ENCODE results near the gene SND1. TPM values are rescaled to one million over a fixed set of nuclear protein-coding genes. Genes with fewer than 3 reads are reported as not detected.

Gene SND1
- total RNA-seq, 1 donor from 2014 or later = 165 TPM

DNA sequence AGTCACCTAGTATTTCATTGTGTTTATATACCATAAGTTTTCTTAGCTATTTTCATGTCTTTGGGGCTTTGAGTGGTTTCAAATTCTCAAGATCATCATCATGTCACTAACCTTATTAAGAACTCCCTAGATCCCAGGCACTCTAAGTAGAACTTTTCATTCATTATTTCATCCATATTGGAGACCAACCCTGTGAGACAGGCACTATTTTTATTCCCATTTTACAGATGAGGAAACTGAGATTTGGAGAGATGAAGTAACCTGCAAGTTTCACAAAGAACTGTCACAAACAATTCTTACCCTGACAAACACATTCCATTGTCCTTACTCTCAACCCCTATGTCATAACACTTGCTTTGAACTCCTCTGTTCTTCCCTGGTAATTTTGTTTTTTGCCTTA is 13.8 kb upstream of the SND1 start:
- no peaks in the 10 kb centered on the region for H3K27me3 Mint-ChIP-seq (ENCODE audit: unreplicated experiment)

DNA sequence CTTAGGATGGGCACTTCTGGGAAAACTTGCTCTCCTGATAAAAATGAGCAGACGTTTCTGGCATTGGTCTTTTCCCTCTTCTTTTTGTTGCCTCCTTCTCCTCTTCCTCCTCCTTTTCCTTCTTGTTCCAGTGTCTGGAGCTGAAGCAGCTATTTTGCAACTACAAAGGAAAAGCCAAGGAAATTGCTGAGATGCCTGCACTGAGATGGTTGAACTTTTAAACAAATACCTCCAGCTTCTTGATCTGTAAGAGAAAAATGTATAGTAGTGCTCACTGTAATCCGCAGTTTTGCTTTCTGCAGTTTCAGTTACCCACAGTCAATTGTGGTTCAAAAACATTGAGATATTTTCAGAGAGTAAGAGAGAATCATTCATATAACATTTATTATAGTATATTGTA is 7.5 kb upstream of the SND1 start:
- Mint-ChIP-seq H3K4me3 (ENCODE audit: unreplicated experiment) (no peak overlapping the region), H3K9me3 (ENCODE audit: unreplicated experiment) (no peaks in the 10 kb centered on the region), H3K4me1 (ENCODE audit: low read depth, unreplicated experiment) (no peaks in the 10 kb centered on the region), H3K27ac (ENCODE audit: unreplicated experiment) (no peak overlapping the region), H3K27me3 (ENCODE audit: unreplicated experiment) (no peaks in the 10 kb centered on the region), H3K36me3 (ENCODE audit: unreplicated experiment) (peaks cover 5% of the 10 kb centered on the region)
- no peak for DNase-seq
- TF ChIP-seq, protein P1, sequence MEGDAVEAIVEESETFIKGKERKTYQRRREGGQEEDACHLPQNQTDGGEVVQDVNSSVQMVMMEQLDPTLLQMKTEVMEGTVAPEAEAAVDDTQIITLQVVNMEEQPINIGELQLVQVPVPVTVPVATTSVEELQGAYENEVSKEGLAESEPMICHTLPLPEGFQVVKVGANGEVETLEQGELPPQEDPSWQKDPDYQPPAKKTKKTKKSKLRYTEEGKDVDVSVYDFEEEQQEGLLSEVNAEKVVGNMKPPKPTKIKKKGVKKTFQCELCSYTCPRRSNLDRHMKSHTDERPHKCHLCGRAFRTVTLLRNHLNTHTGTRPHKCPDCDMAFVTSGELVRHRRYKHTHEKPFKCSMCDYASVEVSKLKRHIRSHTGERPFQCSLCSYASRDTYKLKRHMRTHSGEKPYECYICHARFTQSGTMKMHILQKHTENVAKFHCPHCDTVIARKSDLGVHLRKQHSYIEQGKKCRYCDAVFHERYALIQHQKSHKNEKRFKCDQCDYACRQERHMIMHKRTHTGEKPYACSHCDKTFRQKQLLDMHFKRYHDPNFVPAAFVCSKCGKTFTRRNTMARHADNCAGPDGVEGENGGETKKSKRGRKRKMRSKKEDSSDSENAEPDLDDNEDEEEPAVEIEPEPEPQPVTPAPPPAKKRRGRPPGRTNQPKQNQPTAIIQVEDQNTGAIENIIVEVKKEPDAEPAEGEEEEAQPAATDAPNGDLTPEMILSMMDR (IDR thresholded peaks at IDR 0.05; ENCODE audit: partially characterized antibody, unreplicated experiment) = no peak

More for the DNA sequence above, 13.8 kb upstream of the SND1 start:
- peaks cover 5% of the 10 kb centered on the region for H3K36me3 Mint-ChIP-seq (ENCODE audit: unreplicated experiment)
- no peak for DNase-seq
- no peaks in the 10 kb centered on the region for H3K4me1 Mint-ChIP-seq (ENCODE audit: low read depth, unreplicated experiment)
- no peaks in the 10 kb centered on the region for H3K9me3 Mint-ChIP-seq (ENCODE audit: unreplicated experiment)
- H3K27ac Mint-ChIP-seq (ENCODE audit: unreplicated experiment) = no peak overlapping the region
- H3K4me3 Mint-ChIP-seq (ENCODE audit: unreplicated experiment) = no peak overlapping the region
- TF ChIP-seq, protein P1 (IDR thresholded peaks at IDR 0.05; ENCODE audit: partially characterized antibody, unreplicated experiment) = no peak

DNA sequence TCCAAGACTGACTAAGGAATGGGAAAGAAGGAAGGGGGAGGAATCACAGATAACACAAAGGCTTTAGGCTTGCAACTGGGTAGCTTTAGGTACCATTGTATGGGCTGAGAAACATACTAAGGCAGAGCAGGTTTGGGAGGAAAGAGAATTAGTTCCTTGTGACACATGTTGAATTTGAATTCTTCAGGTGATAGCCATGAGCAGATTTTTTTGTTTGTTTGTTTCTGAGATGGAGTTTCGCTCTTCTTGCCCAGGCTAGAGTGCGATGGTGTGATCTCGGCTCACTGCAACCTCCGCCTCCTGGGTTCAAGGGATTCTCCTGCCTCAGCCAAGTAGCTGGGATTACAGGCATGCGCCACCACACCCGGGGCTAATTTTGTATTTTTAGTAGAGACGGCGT is 4.4 kb upstream of the SND1 start:
- no peak for DNase-seq
- Mint-ChIP-seq H3K9me3 (ENCODE audit: unreplicated experiment) (peaks cover 6% of the 10 kb centered on the region), H3K4me3 (ENCODE audit: unreplicated experiment) (no peak overlapping the region), H3K27ac (ENCODE audit: unreplicated experiment) (no peak overlapping the region), H3K4me1 (ENCODE audit: low read depth, unreplicated experiment) (peaks cover 3% of the 10 kb centered on the region), H3K27me3 (ENCODE audit: unreplicated experiment) (peaks cover 1% of the 10 kb centered on the region), H3K36me3 (ENCODE audit: unreplicated experiment) (peaks cover 3% of the 10 kb centered on the region)
- TF ChIP-seq, protein P1 (IDR thresholded peaks at IDR 0.05; ENCODE audit: partially characterized antibody, unreplicated experiment) = no peak

DNA sequence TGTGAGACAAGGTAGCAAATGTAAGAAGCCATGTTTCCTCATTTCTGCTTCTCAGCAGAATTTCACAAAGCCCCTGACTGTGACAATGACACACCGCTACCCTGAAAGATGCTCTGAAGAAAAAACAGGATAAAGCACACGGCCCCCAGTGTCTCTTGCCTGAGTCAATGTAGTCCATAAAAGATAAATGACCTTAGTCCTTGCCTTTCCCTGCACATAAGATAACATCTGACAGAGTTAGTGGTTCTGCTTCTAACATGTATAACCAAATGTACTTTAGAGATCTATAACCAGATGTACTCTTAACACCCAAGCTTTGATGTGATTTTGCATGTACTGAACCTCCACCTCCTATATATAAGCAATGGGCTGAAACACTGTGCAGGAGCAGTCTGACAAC is 3.0 kb upstream of the SND1 start:
- no peak overlapping the region for H3K4me3 Mint-ChIP-seq (ENCODE audit: unreplicated experiment)
- peaks cover 9% of the 10 kb centered on the region for H3K9me3 Mint-ChIP-seq (ENCODE audit: unreplicated experiment)
- DNase-seq = no peak
- peaks cover 6% of the 10 kb centered on the region for H3K27me3 Mint-ChIP-seq (ENCODE audit: unreplicated experiment)
- H3K27ac Mint-ChIP-seq (ENCODE audit: unreplicated experiment) = no peak overlapping the region
- H3K4me1 Mint-ChIP-seq (ENCODE audit: low read depth, unreplicated experiment) = peaks cover 10% of the 10 kb centered on the region
- TF ChIP-seq, protein P1 (IDR thresholded peaks at IDR 0.05; ENCODE audit: partially characterized antibody, unreplicated experiment) = no peak
- peaks cover 7% of the 10 kb centered on the region for H3K36me3 Mint-ChIP-seq (ENCODE audit: unreplicated experiment)

DNA sequence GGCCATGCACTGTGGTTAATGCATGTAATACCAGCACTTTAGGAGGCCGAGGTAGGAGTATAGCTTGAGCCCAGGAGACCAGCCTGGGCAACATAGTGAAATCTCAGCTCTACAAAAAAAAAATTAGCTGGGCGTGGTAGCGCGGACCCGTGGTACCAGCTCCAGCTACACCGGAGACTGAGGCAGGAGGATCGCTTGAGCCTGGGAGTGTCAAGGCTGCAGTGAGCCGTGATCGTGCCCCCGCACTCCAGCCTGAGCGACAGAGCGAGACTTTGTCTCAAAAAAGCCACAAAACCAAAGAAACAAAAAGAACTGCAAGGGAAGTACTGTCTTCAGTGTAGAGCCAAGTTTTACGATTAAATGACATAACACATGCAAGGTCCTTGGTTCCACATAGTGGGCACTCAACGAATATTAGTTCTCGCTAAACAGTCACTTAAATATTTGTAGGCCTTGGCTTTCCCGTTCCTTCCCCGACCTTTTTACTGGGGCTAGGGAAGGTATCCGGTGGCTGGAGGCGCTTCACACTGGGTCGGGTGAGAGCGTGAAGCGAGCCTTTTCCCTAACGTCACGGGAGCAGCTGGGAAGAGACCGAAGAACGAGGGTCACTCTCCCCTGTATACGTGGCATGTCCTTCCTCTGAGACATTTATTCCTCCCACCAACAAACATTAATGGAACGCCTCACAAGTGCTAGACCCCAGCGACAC is 993 bp upstream of the SND1 start:
- H3K27me3 Mint-ChIP-seq (ENCODE audit: unreplicated experiment) = peaks cover 6% of the 10 kb centered on the region
- no peak overlapping the region for H3K4me3 Mint-ChIP-seq (ENCODE audit: unreplicated experiment)
- peaks cover 19% of the 10 kb centered on the region for H3K4me1 Mint-ChIP-seq (ENCODE audit: low read depth, unreplicated experiment)
- peaks cover 9% of the 10 kb centered on the region for H3K9me3 Mint-ChIP-seq (ENCODE audit: unreplicated experiment)
- TF ChIP-seq, protein P1 (IDR thresholded peaks at IDR 0.05; ENCODE audit: partially characterized antibody, unreplicated experiment) = no peak
- H3K36me3 Mint-ChIP-seq (ENCODE audit: unreplicated experiment) = peaks cover 7% of the 10 kb centered on the region
- peak overlapping the region; percentile 99 for H3K27ac Mint-ChIP-seq (ENCODE audit: unreplicated experiment)
- DNase-seq = no peak
